Esophagus muscularis mucosa (tissue), 4 donors: ENCODE results near the gene PLXNC1.

Experiments
- EP300 ChIP-seq: sonication (generic); formaldehyde crosslinking; IDR thresholded peaks from one replicate; pipeline ENCODE4 v1.6.1; 2017; ENCODE audit warnings: antibody characterized with exemption
- POLR2A ChIP-seq: fragments of 450-650 bp; IDR thresholded peaks from one replicate; pipeline ENCODE4 v1.6.1; 2017; ENCODE audit warnings: antibody characterized with exemption, moderate library complexity, mild to moderate bottlenecking, low read depth
- POLR2AphosphoS5 ChIP-seq, 2 donors: sonication (generic); formaldehyde crosslinking; IDR thresholded peaks; one replicate each; pipeline ENCODE4 v1.6.1; 2017; ENCODE audit warnings: antibody characterized with exemption in 2 of 2
- TF ChIP-seq, protein P1 (sequence below), 3 experiments: fragments of 200-600 bp in 2 of 3; fragments of 450-650 bp in 1 of 3; sonication (generic) in 2 of 3; IDR thresholded peaks; one replicate each; pipeline ENCODE4 v1.5.1; 2017 to 2019; ENCODE audit warnings: antibody characterized with exemption in 3 of 3, mild to moderate bottlenecking in 2 of 3, moderate library complexity in 1 of 3

GRCh38 chr12:94192506-94192905, 44.1 kb downstream of the PLXNC1 start:
- TF ChIP-seq, protein P1, sequence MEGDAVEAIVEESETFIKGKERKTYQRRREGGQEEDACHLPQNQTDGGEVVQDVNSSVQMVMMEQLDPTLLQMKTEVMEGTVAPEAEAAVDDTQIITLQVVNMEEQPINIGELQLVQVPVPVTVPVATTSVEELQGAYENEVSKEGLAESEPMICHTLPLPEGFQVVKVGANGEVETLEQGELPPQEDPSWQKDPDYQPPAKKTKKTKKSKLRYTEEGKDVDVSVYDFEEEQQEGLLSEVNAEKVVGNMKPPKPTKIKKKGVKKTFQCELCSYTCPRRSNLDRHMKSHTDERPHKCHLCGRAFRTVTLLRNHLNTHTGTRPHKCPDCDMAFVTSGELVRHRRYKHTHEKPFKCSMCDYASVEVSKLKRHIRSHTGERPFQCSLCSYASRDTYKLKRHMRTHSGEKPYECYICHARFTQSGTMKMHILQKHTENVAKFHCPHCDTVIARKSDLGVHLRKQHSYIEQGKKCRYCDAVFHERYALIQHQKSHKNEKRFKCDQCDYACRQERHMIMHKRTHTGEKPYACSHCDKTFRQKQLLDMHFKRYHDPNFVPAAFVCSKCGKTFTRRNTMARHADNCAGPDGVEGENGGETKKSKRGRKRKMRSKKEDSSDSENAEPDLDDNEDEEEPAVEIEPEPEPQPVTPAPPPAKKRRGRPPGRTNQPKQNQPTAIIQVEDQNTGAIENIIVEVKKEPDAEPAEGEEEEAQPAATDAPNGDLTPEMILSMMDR (IDR thresholded peaks at IDR 0.05), result no peak
- TF ChIP-seq POLR2A (no peak), POLR2AphosphoS5 (IDR thresholded peaks at IDR 0.05) (no peak), EP300 (no peak)
